ENCODE results near the gene CHCT1.

DNA sequence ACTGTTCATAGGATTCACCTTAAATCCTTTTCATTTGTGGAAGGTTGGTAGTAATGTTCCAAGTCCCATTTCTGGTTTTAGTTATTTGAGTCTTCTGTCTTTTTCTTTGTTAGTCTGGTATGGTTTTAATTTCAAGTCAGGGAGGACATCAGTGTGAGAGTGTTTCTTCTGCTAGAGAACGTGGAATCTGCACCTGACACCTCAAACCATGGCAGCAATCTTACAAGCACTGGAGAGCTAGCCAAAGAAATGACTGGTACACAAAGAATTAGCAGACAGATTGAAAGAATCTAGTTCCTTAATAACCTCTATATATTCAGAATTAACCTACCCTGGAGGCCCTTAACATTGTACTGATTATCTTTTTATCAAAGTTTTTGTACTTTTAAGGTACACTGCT is 50.2 kb downstream of the CHCT1 start:
- TF ChIP-seq, protein P1, sequence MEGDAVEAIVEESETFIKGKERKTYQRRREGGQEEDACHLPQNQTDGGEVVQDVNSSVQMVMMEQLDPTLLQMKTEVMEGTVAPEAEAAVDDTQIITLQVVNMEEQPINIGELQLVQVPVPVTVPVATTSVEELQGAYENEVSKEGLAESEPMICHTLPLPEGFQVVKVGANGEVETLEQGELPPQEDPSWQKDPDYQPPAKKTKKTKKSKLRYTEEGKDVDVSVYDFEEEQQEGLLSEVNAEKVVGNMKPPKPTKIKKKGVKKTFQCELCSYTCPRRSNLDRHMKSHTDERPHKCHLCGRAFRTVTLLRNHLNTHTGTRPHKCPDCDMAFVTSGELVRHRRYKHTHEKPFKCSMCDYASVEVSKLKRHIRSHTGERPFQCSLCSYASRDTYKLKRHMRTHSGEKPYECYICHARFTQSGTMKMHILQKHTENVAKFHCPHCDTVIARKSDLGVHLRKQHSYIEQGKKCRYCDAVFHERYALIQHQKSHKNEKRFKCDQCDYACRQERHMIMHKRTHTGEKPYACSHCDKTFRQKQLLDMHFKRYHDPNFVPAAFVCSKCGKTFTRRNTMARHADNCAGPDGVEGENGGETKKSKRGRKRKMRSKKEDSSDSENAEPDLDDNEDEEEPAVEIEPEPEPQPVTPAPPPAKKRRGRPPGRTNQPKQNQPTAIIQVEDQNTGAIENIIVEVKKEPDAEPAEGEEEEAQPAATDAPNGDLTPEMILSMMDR (conservative IDR thresholded peaks at IDR 0.05; ENCODE audit: low read length) = no peak
- no peak for TF ChIP-seq EZH2phosphoT487 (IDR thresholded peaks at IDR 0.05; ENCODE audit: borderline replicate concordance, low read depth, low read length)
